ENCODE data around the gene IRF8. TPM values are rescaled to one million over a fixed set of nuclear protein-coding genes. Genes with fewer than 3 reads are reported as not detected.

IRF8 gene
- polyA plus RNA-seq, 1 experiment: not detected

DNA sequence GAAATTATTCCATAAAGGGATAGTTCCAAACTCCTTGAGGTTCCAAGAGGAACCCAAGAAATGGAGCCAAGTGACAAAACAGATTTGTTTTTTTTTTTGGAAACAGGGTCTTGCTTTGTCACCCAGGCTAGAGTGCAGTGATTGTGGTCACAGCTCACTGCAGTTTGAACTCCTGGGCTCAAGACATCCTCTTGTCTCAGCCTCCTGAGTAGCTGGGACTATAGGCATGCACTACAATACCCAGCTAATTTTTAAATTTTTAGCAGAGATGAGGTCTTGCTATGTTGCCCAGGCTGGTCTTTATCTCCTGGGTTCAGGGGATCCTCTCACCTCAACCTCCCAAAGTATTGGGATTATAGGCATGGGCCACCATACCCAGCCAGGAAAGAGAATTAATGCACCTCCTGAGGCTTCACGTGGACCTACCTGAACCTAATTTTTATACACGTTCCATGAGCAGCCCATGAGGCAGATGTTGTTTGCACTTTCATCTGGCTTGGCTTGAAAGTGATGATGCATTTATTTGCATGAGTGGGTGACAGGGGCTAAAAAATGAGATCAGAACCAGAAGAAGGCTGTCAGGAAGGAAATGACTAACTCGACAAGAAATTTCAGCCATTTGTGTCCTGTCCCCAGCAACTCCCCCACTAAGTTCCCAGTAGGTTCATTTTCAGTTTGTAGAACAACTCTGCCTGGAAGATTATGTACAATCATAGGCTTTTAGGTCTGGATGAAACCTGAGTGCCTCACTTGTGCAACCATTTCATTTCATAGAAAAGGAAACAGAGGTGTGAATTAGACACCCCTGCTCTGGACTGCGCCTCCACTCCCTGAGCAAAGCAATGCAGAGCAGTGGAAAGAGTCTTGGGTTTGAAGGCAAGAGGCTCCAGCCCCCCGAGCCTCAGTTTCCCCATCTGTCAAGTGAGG, 10.3 kb upstream of the IRF8 start:
- TF ChIP-seq, protein P1, sequence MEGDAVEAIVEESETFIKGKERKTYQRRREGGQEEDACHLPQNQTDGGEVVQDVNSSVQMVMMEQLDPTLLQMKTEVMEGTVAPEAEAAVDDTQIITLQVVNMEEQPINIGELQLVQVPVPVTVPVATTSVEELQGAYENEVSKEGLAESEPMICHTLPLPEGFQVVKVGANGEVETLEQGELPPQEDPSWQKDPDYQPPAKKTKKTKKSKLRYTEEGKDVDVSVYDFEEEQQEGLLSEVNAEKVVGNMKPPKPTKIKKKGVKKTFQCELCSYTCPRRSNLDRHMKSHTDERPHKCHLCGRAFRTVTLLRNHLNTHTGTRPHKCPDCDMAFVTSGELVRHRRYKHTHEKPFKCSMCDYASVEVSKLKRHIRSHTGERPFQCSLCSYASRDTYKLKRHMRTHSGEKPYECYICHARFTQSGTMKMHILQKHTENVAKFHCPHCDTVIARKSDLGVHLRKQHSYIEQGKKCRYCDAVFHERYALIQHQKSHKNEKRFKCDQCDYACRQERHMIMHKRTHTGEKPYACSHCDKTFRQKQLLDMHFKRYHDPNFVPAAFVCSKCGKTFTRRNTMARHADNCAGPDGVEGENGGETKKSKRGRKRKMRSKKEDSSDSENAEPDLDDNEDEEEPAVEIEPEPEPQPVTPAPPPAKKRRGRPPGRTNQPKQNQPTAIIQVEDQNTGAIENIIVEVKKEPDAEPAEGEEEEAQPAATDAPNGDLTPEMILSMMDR (IDR thresholded peaks at IDR 0.05; ENCODE audit: insufficient read depth, low read depth, low read length): no peak
- peaks cover 17% of the 10 kb centered on the region for H3K27me3 ChIP-seq (ENCODE audit: control insufficient read depth, insufficient read depth, low read length)
- DNase-seq (ENCODE audit: low read depth): peak; percentile 29
- ChIA-PET CTCF (no interaction called here), POLR2A (no interaction called here)
- H3K4me3 ChIP-seq (ENCODE audit: low read depth, low read length): no peak overlapping the region
- H3K36me3 ChIP-seq (ENCODE audit: control insufficient read depth, insufficient read depth, low read length): no peaks in the 10 kb centered on the region

DNA sequence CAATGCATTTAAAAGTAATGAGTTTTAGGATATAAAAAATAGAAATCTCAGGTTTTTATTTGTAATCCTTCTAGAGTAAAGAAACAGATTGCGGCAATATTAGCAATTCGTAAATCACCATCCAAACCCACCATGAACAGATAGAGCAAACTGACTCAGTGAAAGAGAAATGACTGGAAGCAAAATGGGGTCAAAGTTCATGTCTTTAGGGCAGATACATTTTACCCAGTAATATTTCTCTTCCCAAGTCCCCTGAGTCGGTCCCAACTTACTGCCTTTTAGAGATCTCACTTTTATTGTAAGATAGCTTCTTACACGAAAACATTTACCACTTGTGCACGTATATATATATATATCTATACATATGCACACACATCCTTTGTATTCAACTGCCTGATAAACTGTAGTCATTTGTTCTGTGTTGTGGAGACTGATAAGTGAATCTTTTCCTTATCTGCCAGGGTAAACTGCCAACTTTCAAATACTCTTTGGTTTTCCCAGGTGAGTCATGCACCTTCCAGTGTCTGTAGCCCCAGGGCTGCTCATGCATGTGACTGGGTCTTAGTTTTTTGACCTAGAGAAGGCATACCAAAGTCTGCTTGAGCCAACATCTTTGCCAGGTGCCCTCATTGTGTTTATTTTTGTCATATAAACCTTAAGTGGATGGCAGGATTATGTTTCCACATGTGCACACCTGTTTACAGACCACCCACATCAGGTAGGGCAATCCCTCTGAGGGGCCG, 7.8 kb upstream of the IRF8 start:
- POLR2A ChIA-PET: no interaction called here
- TF ChIP-seq, protein P1 (IDR thresholded peaks at IDR 0.05; ENCODE audit: insufficient read depth, low read depth, low read length): no peak
- Histone ChIP-seq H3K36me3 (ENCODE audit: control insufficient read depth, insufficient read depth, low read length) (no peaks in the 10 kb centered on the region), H3K4me3 (ENCODE audit: low read depth, low read length) (no peak overlapping the region), H3K27me3 (ENCODE audit: control insufficient read depth, insufficient read depth, low read length) (peaks cover 25% of the 10 kb centered on the region)
- CTCF ChIA-PET: no interaction called here
- no peak for DNase-seq (ENCODE audit: low read depth)

DNA sequence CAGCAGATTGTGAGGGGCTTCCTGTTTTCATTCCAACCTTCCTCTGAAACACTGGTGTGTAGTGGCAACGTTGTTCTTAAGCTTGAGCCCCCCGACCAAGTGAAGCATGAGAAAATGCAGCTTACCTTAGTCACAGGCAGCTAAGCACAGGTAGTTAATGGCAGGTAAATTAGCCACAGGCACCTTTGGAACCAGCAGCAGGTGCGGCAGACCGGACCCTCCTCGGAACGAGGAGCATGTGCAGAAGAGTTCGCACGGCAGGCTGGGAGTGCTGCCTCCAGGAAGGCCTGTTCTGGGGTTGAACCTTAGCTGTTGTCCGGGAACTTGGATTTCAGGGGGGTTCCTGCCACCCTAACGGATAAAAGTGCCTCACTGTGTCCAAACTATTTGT, 7.2 kb upstream of the IRF8 start:
- TF ChIP-seq, protein P1 (IDR thresholded peaks at IDR 0.05; ENCODE audit: insufficient read depth, low read depth, low read length): no peak
- no peak for DNase-seq (ENCODE audit: low read depth)
- POLR2A ChIA-PET: no interaction called here
- CTCF ChIA-PET: interaction anchor here (1.2 kb wide), 1 partner anchor 70 kb away, joined by 4 read pairs; no protein-coding TSS in a partner anchor
- H3K4me3 ChIP-seq (ENCODE audit: low read depth, low read length): no peak overlapping the region
- H3K27me3 ChIP-seq (ENCODE audit: control insufficient read depth, insufficient read depth, low read length): peaks cover 25% of the 10 kb centered on the region
- H3K36me3 ChIP-seq (ENCODE audit: control insufficient read depth, insufficient read depth, low read length): no peaks in the 10 kb centered on the region

DNA sequence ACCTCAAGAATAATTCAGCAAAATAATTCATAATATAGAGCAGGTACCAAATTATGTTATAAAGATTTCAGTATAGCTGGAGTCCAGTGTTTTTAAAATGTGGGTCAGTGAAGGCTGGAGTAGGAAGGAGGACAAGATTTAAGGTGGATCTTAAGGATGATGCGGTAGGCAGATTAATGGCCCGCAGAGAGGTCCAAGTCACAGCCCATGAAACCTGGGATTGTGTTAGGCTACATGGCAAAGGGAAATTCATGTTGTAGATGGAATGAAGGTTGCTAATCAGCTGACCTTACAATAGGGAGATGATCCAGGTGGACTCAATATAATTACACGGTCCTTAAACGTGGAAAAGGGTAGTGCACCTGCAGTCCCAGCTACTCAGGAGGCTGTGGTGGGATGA, 6.2 kb upstream of the IRF8 start:
- H3K27me3 ChIP-seq (ENCODE audit: control insufficient read depth, insufficient read depth, low read length): peaks cover 30% of the 10 kb centered on the region
- POLR2A ChIA-PET: no interaction called here
- CTCF ChIA-PET: interaction anchor here (1.2 kb wide), 2 partner anchors 19 to 71 kb away, joined by 3 to 4 read pairs; no protein-coding TSS in a partner anchor
- no peak overlapping the region for H3K4me3 ChIP-seq (ENCODE audit: low read depth, low read length)
- no peak for DNase-seq (ENCODE audit: low read depth)
- H3K36me3 ChIP-seq (ENCODE audit: control insufficient read depth, insufficient read depth, low read length): no peaks in the 10 kb centered on the region
- TF ChIP-seq, protein P1 (IDR thresholded peaks at IDR 0.05; ENCODE audit: insufficient read depth, low read depth, low read length): no peak

DNA sequence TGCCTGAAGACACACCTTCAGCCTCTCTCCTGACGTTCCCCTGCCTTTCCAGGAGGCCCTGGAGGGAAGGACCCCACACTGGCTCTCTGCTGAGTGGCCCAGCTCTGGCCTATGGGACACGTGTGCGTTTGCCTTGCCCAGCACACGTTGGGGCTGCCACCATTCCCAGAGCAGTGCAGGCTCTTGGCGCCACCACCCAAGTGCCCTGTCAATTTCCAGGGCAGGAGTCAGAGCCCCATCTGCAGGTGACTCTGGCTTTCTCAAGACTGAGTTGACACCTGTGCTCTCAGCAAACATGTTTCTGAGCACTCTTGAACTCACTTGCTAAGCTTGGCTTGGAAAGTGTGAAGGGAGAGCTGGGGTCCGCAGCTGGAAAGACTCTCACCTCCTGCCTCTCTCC, 4.7 kb upstream of the IRF8 start:
- TF ChIP-seq, protein P1 (IDR thresholded peaks at IDR 0.05; ENCODE audit: insufficient read depth, low read depth, low read length): no peak
- POLR2A ChIA-PET: no interaction called here
- no peak overlapping the region for H3K4me3 ChIP-seq (ENCODE audit: low read depth, low read length)
- CTCF ChIA-PET: no interaction called here
- DNase-seq (ENCODE audit: low read depth): no peak
- no peaks in the 10 kb centered on the region for H3K36me3 ChIP-seq (ENCODE audit: control insufficient read depth, insufficient read depth, low read length)
- H3K27me3 ChIP-seq (ENCODE audit: control insufficient read depth, insufficient read depth, low read length): peaks cover 31% of the 10 kb centered on the region
